ENCODE measurements around the gene MSI2.
A peak's percentile ranks its signal among the peaks of the same experiment; 100 is the strongest.

Gene MSI2

DNA sequence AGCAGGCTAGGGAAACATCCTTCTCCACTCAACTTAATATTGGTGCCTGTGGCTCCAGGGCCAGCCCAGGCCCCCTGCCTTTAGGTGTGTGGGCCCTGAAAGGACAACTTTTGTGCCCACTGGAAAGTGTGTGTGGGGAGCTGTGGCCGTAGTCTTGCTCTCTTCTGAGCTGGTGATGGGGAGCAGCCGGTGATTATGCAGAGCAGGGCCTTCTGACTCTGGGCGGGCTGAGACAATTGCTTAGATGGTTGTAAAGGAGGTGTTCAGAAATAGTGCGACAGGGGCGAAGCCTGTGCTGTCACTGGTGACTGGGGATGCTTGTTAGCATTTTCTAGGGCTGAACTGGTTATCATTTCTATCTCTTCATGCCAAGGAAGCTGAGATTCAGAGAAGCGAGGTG is 62.6 kb downstream of the MSI2 start:
- DNase-seq (ENCODE audit: low spot score): no peak

DNA sequence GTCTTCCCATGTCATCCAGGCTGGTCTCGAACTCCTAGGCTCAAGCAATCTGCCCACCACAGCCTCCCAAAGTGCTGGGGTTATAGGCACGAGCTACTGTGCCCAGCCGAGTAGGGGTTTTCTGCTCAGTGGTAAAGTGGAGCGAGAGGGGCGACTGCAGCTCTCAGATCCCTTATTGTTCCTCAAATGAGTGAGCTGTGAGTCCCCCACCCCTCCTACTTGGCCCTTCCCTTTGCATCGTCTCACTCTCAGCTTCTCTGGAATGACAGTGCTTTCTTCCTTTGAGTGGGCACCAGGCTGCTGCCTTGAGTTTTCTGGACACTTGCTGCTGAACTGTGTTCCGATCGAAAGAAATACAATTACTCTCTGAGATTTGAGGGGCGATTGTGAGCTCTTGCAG is 63.5 kb downstream of the MSI2 start:
- no peak for DNase-seq (ENCODE audit: low spot score)

DNA sequence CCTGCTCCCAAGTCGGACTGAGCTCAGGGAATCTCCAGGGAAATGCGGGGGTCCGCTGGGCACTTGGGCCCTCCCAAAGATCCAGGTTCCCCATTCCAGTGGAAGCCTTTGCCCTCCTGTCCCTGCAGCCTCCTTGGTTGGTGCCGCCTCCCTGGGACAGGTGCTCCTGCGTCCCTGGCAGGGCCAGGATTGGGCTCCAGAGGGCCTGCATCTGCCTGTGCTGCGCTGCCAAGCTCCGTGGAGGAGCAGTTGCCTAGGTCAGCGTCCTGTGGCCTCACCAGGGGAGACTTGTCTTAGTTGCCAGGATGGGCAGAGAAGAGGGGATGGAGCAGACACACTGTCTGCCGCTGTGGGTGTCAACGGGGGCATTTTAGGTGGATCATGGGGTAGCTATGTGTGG is 67.1 kb downstream of the MSI2 start:
- DNase-seq (ENCODE audit: low spot score): no peak

DNA sequence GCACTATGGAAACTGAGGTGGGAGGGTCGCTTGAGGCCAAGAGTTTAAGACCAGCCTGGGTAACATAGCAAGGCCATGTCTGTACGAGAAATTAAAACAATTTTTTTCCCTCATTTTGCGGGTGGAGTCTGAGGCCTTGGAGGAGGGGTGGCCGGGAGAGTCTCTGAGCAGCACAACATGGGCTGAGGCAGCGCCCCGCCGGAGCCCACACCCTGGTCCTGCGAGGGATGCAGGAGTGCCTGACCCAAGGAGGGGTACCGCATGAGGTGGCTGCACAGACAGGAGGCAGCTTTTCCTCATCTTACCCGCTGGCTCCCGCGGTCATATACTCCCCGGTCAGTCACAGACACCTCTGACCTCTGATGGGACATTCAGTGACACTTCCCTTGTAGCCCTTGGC is 67.7 kb downstream of the MSI2 start:
- no peak for DNase-seq (ENCODE audit: low spot score)

DNA sequence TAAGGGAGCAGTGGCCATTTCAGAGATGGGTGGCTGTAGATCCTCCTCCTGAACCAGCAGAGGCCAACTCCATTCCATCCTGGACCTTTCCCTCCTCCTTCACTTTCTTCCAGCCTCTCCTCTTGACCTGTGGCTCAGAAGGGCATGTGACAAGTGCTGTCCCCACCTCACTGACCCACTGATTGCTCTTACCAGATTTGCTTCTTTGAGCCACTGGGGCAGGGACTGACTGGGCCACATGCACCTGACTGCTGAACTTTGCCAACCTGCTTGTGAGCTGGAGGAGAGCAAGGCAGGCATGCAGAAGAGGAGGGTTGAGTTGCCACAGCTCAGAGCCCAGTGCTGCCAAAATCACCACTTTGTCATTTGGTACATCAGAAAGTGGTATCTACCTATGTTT is 68.3 kb downstream of the MSI2 start:
- DNase-seq (ENCODE audit: low spot score): no peak

DNA sequence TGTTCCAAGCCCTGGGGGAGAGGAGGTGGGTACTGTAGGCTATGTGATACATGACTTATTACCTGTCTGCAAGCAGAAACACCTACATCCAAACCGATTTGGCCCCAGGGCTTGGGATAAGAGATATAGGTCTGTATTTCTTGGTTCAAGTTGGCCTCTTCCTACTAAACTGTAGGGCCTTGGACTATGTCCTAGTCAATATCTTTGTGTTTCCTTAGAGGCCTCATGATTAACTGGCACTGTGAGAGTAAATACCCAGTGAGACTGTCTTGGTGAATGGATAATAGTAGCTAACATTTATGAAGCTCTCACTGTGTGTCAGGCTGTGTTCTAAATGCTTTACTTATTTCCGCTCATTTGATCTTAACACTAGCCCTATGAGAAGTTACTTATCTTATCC is 70.0 kb downstream of the MSI2 start:
- no peak for DNase-seq (ENCODE audit: low spot score)

DNA sequence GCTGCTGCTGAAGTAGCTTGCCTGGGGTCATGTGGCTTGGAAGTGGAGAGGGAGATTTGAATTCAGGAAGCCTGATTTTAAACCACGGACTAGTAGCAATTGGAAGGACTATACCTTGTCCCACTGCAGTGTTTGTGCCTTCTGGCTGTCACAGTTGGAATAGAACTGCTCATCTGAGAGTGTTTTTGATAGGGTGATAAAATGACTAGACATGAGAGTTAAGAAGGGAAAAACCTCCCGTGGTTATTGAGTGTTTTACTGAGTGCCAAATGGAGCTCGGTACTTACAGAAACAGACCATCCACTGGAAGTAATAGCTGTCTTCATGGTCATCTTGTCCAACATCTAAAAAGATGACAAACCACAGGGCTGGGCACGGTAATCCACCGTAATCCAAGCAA is 70.4 kb downstream of the MSI2 start:
- DNase-seq (ENCODE audit: low spot score): no peak

DNA sequence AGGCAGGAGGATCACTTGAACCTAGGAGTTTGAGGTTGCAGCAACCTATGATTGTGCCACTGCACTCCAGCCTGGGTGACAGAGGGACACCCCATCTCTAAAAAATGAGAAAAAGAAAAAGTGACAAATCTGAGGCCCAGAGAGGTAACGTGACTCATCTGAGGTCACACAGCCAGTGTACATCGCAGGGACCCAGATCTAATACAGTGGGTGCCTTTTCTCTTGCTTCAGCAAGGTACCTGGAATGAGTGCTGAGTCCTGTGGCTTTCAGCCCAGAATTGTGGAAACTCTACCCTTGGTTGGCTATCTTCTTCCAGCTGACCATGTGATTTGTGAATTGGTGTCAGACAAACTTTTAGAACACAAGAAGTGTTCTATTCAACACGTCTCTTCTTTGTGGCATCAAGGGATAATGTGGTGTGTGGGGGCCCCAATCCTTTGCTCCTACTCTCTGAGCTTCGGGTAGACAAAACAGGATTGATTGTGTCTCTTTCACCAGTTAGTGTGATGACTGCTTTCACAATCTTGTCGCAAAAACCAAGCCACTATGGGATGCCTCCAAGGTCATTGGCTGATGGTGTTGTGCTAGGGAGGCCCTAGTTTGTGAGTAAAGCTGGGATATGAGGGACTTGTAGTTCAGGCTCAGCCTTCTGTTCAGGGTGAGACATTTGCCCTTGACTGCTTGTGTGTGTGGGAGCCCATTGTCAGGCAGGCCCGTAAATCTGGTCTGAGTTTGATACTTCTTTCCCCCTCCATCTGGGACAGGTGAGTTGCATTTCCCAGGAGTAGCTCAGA is 71.0 kb downstream of the MSI2 start:
- no peak for DNase-seq (ENCODE audit: low spot score)

DNA sequence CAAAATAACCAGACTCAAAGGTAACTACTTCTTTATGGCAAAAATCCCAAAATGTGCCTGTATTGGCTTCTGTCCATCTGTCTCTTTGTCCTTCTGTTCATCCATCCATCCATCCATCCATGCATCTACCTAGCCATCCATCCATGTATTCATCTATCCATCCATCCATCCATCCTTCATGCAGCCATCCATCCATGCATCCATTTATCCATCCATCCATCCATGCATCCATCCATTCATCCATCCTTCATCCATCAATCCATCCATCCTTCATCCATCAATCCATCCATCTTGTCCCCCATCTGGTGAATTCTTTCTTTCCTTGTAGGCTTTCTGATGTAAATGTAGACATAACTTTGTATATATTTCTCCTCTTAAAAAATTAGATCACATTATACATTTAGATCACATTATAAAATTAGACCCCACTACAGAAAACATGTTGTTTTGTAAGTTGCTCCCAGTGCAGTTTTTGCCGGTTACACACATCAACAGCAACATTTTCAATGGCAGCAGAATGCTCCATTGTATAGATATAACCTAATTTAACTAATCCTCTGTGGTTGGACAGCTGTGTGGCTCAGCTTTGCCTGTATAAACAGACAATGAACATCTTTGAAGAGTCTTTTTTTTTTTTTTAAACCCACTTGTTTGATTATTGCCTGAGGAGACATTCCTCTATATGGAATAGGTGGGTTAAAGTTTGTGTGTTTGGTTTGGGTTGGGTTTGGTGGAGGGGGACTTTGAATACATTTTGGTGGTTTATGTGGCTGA is 72.0 kb downstream of the MSI2 start:
- DNase-seq (ENCODE audit: low spot score): peak; percentile 32

DNA sequence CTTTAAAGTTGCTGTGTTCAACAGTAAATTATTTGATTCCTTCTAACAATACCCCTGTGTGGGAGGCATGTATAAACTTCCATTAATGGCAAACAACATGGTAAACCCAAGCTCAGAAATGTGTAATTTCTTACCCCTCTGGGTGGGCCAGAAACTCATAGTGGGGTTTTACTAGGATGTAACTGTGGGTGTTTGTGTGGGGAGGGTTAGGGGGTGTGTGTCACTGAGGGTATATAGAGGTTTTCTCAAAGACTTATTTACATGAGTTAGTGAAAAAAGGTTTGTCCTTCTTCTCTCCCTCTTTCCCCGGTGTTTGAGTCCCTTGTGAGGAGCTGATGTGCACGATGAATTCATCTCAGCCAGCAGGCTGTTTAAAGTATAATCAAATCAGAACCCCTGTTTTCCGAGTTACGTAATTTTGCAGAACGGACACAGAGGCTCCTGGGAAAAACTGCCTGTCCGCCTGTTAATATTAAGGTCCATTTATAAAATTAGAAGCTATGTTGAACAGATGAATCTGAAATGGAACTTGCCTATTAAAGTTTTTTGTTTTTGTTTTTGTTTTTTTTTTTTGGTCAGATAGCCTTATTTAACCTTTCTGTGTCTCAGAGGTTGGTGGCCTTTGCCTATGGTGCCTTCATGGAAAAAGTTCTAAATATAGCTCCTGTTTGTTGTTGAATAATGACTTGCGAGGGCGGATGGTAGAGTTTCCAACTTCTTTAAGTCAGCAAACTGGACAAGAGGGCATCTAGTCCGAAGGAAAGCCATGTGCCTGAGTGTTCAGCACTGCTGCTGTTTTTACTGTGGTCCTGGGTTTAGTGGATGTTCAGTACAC is 73.3 kb downstream of the MSI2 start:
- DNase-seq (ENCODE audit: low spot score): no peak

DNA sequence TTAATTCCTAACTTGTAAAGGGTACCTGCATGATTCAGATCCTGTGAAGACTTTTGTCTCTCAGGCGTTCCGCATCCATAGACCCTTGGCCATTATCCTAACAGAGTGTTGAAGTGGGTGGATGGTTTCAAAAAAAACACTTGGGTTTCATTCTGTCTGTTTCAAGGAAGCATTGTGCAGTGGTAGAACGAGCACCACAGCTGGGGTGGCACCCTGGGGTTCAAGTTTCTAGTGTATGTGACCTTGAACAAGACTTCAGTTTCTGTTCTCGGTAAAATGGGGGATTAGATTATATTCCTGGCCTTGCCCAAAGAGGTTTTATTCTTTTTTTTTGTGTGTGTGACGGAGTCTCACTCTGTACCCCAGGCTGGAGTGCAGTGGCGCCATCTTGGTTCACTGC is 74.3 kb downstream of the MSI2 start:
- DNase-seq (ENCODE audit: low spot score): no peak

DNA sequence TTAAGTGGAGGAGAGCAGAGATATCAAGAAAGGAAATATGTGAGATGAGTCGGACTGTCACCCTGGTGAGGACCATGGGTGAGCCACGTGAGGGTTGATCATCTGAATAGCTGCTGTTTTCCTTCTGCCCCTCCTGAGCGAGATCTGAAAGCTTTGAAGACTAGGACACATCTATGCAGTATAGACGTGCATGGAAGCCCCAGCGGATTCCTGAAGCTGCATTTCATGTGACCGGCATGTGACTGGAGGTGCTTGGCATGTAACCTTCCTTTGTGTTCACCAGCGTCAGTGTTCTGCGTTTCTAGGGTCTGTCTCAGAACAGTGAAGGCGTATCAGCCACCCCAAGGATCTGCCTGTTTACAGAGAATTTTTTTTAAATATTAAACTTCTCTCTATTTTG is 75.1 kb downstream of the MSI2 start:
- DNase-seq (ENCODE audit: low spot score): no peak

DNA sequence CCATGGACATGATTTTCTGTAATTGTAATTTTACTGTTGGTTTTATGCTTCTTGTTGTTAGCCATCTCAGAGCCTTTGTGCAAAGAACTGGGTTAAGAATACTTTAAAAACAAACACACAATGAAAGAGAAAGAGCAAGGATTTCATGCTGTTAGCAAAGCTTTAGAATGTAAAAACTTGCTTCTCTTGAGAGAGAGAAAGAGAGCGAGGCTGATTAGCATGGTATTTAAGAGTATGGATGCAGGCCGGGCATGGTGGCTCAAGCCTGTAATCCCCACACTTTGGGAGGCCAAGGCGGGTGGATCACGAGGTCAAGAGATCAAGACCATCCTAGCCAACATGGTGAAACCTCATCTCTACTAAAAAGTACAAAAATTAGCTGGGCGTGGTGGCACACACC is 76.2 kb downstream of the MSI2 start:
- no peak for DNase-seq (ENCODE audit: low spot score)

DNA sequence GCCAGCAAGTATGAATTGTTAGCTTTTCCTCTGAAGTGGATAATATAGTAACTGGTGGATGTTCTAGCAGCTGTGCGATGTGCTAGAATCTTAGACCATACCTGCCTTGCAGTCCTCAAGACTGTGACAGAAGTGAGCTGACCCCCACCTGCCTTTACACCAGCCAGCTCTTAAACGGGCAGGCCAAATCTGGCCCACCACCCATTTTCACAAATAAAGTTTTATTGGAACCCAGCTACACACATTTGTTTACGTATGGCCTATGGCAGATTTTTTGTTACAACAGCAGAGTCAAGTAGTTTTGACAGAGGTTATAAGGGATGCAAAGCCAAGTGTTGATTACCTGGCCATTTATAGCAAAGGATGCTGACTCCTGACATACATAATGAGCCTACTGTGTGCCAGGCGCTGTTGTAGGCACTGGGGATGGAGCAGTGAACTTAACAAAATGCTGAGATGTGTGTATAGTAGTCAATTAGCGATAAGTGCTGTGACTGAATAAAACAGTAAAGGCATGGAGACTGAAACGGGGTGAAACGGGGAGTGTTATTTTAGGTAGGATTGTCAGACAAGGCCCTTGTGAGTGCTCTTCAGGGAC is 79.0 kb downstream of the MSI2 start:
- no peak for DNase-seq (ENCODE audit: low spot score)

DNA sequence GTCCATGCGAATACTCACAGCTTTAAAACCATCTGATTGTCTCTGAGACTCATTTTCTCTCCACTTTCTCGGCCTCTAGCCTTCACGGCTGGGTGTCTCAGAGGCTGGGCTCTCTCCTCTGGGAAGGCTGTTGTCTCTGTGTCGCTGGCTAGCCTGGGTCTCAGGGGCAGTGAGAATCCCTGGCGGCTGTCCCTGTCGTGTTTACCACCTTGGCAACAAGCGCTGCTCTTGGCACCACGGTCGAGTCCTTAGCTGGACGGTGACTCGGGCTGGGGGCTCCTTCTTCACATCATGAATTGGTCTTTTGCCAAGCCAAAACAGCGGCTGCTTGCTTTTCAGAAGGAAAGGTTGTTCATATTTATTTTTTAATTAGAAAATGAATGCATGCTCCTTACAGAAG is 81.1 kb downstream of the MSI2 start:
- no peak for DNase-seq (ENCODE audit: low spot score)

DNA sequence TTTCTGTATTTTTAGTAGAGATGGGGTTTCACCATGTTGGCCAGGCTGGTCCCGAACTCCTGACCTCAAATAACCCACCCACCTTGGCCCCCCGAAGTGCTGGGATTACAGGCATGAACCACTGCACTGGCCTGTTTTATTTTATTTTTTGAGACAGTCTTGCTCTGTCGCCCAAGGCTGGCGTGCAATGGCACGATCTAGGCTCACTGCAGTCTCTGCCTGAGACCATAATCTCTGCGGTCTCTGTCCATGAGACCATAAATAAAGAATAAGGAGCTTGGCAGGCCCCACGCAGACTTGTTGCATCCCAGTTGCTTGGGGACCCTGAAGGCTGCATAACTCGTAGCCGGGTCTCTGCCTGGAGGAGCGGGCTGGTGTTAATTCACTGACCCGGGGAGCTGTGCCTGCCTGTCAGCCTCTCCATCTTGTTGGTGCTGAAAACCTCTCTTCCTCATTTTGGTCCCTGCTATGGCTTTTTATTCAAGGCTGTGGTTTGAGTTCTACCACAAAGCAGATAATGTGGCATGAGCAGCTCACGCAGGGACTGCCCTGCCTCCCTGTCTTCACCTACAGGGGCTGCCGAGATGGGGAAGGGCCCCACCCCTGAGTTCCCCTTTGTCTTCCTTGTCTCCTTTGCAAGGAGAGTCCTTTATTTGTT is 82.1 kb downstream of the MSI2 start:
- DNase-seq (ENCODE audit: low spot score): no peak

DNA sequence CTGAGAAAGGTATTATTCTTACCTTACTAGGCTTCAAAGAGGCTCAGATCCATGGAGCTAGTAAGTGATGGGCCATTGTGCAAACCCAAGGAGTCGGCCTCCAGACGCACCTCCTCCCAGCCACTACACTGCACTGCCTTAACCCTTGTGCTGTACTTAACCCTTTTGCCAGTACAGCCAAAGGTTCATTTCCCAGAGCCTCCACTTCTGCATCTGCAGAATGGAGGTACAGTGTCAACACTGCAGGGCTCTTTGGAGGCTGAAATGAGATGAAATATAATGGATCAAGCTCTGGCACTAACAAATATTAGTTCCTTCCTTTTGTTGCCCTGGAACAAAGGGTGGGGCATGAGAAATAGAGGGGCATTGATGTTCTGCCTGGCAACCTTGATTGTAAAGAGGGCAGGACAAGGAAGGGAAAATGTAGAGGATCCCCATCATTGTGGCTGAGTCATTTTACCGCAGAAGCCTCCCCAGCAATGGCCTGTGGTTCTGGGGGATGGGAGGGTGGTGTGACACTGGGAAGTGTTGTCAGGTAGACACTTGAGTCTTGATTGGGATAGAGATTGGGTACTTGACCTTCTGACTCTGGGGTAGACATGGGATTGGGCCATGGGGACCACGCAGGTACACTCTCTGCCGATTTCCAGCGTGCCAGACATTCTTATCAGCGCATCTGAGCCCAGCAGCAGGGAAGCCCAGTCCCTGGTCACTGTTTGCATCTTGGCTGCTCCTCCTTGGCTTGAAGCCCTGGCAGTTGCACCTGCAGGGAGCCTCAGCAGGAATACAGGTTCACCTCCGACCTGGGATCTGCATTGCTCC is 84.0 kb downstream of the MSI2 start:
- DNase-seq (ENCODE audit: low spot score): no peak

DNA sequence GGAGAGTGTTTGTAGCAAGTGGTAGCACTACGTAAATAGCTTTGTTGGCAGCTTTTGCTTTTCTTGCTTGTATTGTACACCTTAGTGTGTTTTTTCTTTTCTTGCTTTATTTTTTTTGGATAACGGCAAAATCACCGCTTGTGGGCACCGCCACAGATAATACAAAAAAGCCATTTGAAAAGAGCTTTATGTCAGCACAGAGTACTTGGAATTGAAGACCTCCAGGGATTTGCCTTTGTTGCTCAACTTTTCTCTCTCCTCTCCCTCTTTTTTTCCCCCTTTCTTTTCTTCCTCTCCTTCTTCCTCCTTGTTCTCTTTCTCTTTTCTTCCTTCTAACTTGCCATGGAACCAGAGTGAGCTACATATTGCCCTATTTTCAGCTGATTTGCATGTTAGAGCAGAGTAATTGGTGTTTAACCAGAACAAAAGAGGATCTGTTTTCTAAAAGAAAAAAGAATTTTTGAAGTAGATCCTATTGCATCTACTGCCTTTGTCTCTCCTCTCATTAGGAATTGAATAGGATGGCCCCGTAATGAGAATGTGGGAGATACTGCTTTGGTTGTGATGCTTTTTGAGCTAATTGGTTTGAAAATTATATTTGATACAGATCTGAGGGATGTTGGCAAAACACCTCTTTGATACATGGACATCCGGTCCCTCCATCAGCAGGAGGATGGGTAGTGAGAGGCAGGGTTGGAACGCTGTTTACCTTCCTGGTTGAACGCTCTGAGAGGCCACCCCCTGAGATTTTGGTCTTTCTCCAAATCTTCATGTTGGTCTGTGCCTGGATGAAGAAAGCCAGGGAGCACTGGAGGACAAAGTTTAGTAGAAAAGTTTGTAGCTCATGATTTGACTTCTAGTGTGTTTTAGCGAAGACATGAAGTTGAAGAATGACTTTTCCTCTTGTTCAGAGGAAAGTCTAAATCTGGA is 85.6 kb downstream of the MSI2 start:
- no peak for DNase-seq (ENCODE audit: low spot score)

DNA sequence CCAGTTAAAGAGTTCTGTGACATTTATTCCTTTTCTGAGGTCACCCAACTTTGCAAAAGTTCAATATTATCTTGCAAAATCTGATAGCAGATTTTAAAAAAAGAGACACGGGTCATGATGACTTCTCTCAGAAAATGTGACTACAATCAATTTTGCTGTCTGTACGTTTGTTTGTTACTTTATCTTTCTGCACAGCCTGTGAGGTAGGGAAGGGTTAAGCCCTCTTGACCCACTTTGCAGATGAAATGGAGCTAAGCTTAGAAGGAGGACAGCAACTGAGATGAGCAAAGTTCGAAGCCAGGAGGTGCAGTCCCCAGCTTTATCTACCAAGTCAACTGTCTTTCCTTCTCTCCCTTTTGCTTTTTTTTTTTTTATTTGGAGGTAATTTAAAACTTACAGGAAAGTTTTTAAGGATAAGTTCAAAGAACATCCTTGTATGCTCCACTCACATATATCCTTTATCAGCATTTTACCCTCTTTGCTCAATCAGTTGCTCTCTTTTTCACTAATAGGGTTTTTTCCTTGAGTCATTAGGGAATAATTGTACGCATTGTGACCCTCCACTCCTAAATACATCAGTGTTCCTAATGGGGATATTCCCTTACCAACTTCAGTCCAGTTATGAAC is 86.8 kb downstream of the MSI2 start:
- no peak for DNase-seq (ENCODE audit: low spot score)
